Fibroblast of upper back skin (primary cell): ENCODE measurements around the gene PRELID3B.
"Not testable (repeated sequence)": the region's sequence is repeated elsewhere in the genome, so short reads cannot be mapped to it uniquely, and the experiment has no call there.

Experiments
- DNase-seq: peaks from one replicate; pipeline ENCODE4 v3.0.0-alpha.2; 2013

PRELID3B gene

GRCh38 chr20:59025086-59025485, 17.5 kb downstream of the PRELID3B start:
- DNase-seq, result no peak

DNA sequence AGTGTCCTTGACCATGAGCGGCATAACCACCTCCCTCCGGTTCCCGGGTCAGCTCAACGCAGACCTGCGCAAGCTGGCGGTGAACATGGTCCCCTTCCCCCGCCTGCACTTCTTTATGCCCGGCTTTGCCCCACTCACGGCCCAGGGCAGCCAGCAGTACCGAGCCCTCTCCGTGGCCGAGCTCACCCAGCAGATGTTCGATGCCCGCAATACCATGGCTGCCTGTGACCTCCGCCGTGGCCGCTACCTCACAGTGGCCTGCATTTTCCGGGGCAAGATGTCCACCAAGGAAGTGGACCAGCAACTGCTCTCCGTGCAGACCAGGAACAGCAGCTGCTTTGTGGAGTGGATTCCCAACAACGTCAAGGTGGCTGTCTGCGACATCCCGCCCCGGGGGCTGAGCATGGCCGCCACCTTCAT, 18.5 kb downstream of the PRELID3B start:
- DNase-seq, result no peak

- no peak for DNase-seq
Observed at GRCh38 chr20:59023616-59024015, 19.0 kb downstream of the PRELID3B start.

- DNase-seq, result no peak
Observed at GRCh38 chr20:59022754-59023153, 19.8 kb downstream of the PRELID3B start.

DNA sequence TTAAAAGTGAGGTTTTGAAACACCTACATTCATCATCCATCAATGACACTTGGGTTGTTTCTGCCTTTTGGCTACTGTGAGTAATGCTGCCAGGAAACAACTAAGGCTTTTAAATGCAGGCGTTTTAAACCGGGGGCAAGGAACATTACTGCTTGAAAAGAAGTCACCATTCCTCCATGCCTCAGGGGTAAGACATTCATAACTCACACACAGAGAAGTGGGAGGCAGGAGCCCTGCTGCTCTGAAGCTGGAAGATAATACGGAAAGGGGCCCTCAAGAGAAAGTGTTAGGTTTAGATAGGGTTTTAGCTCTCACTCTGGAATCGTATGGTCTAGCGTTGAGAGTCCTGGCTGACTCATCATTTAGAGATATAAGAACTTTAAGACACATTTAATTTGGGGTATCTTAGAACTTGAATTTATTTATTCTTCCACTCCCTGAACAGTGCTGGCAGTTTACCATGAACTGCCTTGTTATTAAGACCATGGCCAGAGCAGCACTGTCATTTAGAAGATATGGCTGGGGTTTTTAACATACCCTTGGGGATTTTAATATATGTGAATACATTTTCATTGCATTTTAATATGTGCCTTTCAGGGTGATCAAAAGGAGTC, 21.5 kb downstream of the PRELID3B start:
- DNase-seq, result peak; percentile 53

- DNase-seq, result no peak
Observed at GRCh38 chr20:59019217-59019616, 23.4 kb downstream of the PRELID3B start, which contains the start of gene TUBB1. TUBB1 (plus strand) TSS chr20:59019429; CDS start chr20:59019523, 94 bp downstream.

GRCh38 chr20:59018817-59019216, 23.8 kb downstream of the PRELID3B start:
- no peak for DNase-seq

- no peak for DNase-seq
Observed at GRCh38 chr20:59017493-59018231, 24.9 kb downstream of the PRELID3B start.

DNA sequence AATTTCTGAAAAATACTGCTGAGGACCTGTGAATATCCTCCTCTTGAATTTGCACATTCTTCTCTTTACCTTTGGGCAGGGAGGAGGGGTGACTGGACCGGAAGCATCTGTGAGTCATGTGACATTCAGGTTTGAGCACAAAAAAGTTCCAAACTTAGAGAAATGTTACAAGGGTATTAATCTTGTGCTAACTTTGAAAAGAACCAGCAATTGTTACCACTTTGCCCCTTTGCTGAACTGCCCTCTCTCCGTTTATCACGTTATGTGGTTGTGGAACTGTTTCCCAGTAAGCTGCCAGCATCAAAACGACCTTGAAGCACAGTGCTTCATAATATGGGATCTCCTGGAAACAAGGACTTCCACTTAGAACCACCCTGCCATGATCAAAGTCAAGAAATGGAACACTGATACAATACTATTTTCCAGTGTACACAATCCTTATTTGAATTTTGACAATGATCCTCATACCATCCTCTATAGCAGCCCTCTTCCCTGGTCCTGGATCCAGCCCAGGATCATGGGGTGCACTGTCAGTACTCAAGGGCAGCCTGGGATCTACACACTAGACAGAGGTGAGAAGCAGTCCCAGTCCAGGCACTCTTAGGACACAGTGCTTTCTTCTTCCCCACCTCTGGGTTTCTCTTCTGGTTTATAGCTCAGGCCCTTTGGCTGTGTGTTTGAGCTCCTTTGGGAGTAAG, 25.6 kb downstream of the PRELID3B start:
- no peak for DNase-seq

GRCh38 chr20:59015812-59016711, 26.5 kb downstream of the PRELID3B start:
- DNase-seq, result no peak

- DNase-seq, result no peak
Observed at GRCh38 chr20:59015411-59015810, 27.2 kb downstream of the PRELID3B start.

DNA sequence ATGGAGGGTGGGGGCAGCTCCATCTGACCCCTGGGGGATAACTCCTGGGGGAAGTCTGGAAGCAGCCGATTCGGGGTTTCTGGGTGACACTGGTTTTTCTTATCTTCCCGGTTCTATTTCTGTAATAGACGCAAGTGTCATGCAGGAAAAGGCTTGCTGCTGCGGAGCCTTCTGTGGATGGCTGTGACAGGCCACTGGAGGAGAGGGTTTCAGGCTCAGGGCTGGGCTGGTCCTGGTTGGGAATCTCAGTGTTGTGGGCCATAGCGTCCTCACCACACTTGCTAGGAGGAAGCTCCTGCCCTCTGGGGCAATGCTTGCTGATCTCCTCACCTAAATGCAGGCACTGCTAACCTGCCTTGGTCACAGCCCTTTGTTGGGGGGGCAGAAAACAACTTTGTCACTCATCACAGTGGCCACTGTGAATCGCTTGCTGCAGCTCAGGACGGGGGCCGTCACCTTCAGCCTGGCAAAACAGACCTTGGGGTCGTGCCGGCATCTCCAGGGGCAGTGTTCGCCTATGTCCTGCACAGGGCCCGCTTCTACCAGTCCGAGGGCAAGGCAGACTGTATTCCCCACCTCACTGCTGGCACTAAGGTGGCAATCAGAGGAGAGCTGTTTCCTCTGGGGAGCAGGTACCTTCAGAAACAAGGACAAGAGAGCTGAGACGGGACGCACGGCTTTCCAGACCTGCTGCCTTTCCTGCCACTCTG, 27.8 kb downstream of the PRELID3B start:
- DNase-seq, result no peak

GRCh38 chr20:59013959-59014608, 28.5 kb downstream of the PRELID3B start:
- DNase-seq, result no peak

DNA sequence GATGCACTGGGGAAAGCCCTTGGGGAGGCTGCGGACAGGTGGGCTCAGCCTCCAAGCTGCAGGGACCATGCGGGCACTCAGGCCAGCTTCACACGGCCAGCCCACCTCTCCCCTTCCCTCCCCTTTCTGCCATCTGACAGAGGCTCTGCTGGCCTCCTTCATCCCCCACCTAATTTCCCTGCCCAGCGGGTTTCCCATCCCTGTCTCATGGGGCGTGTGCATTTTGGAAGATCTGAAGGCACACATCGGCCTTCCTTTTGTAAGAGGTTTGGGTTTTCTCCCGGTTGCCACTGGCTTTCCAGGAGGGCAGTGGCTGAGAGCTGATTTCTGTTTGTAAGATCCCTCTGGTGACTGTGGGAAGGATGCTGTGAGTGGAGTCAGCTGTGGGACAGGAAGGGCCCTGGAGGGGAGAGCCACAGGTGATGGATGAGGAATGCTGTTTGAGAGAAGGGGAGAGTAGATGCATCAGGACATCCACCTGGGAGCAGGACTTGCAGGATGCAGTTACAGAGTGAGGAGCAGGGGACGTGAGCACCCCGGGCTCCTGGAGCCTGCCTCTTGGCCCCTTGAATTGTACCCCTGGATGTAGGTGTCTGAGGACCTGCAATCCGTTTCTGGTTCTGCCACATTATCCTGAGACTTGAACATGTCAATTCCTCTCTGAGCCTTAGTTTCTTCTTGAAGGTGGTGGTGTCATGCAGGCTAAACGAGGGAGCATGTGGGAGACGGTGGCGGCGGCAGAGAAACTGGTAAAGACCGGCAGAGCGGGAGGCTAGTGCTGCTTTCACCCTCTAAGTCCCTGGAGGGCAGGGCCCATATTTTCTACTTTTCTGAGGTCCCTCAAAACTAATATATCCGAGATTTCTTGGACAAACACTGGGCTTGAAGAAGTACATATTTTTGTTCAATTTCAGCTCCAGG, 29.3 kb downstream of the PRELID3B start:
- DNase-seq, result no peak

- DNase-seq, result not testable (repeated sequence)
Observed at GRCh38 chr20:59011874-59012157, 30.8 kb downstream of the PRELID3B start.

DNA sequence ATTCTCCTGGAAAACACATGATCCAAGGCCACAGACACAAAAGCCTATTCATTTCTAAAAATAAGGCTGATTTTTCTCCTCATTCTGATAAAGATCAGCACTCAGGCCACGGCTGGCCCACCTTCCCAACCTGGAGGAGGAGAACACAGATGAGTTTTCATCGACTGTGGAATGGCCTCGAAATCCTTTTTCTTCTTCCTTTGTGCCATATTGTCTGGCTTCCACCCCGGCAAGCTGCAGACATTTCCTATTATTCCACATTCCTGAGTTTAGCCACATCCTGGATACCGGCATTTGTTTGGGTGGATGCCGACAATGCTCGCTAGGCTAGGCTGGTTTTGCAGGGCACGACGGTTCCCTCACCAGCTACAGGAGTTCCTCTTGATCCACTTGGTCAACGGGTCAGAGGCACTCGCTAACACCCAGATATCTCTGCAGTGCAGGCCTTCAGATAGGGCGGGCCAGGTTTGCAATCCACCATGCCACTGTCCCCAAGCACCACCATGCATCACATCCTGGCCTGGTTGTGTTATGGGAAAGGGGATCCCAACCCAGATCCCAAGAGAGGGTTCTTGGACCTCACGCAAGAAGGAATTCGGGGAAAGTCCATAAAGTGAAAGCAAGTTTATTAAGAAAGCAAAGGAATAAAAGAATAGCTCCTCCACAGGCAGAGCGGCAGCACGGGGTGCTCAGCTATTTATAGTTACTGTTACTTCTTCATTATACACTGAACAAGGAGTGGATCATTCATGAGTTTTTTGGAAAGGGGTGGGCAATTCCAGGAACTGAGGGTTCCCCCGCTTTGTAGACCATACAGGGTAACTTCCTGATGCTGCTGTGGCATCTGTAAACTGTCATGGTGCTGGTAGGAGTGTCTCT, 31.4 kb downstream of the PRELID3B start:
- peak; percentile 93 for DNase-seq

DNA sequence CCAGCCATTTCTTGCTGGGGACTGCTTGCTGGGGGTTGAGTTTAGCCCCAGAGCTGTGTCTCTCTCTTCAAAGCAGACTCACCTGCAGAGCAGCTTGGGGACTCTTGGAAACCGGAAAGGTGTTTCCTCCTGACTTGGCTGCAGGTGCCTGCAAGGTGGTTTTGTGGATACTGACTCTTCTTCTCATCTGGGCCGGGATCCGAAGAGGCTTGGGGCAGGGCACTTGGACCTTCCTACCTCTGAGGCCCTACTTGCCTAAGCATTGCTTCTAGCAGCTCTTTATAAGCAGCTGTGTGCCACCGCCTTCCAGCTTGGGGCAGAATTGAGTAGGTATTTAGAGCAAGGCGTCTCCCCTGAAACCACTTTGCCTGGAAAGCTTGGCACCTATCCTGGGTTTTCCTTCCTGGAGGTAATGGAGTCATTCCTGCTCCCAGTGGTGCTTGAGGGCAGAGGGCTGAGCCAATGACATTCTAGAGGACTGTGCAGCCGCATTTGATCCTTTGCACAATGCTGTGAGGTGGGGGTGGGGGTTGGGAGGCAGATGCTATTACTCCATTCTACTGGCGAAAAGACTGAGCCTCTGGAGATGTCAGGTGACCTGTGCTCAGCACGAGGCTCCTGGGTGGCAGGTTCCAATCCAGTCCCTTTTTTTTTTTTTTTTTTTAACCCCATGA, 32.1 kb downstream of the PRELID3B start:
- no peak for DNase-seq

GRCh38 chr20:59008715-59009336, 33.8 kb downstream of the PRELID3B start:
- no peak for DNase-seq
